B cell (primary cell): Measurements from ENCODE around the gene ARSD. TPM values are rescaled to one million over a fixed set of nuclear protein-coding genes. Genes with fewer than 3 reads are reported as not detected.

ENCODE experiments used
- ATAC-seq: fragments of 200-7000 bp; cut with Tn5 transposase; one replicate; pipeline ENCODE4 v1.10.0; 2021; ENCODE audit warnings: low read depth, mild to moderate bottlenecking, moderate number of reproducible peaks, moderate library complexity
- CTCF ChIA-PET: fragments of 350-600 bp; sonication (Branson Sonifier 250); formaldehyde crosslinking; loops from one replicate; lab custom pipeline; 2021; ENCODE audit warnings: antibody characterized with exemption, inconsistent platforms; lab: Charles Lee
- POLR2A ChIA-PET: fragments of 350-600 bp; sonication (Branson Sonifier 250); formaldehyde crosslinking; loops from one replicate; lab custom pipeline; 2021; ENCODE audit warnings: antibody characterized with exemption; lab: Charles Lee
- DNase-seq: peaks from one replicate; pipeline ENCODE4 v3.0.0; 2013
- H2AFZ ChIP-seq: 2 replicates; pipeline ENCODE4 v1.6.1; 2012; ENCODE audit warnings: mild to moderate bottlenecking, low read depth, low read length; ENCODE audit not compliant: insufficient read depth, poor library complexity, severe bottlenecking
- H3K27ac ChIP-seq, 2 donors: 1 replicate in 1 of 2; 2 replicates in 1 of 2; pipeline ENCODE4 v1.5.1; 2012 to 2013; ENCODE audit warnings: low read length in 2 of 2, mild to moderate bottlenecking in 2 of 2, moderate library complexity in 1 of 2
- H3K27me3 ChIP-seq, 4 experiments: fragments of 200-600 bp in 1 of 4; sonication (generic) in 1 of 4; replicated peaks in 1 of 4; 1 replicate in 2 of 4; 2 replicates in 2 of 4; pipeline versions ENCODE4 v1.6.1 to v1.7.0; 2013 to 2016; ENCODE audit warnings: low read length in 3 of 4, mild to moderate bottlenecking in 2 of 4, mixed read lengths in 1 of 4, moderate library complexity in 1 of 4; ENCODE audit not compliant: insufficient read depth in 4 of 4, control insufficient read depth in 3 of 4; ENCODE audit errors: control extremely low read depth in 1 of 4
- H3K36me3 ChIP-seq, 2 experiments: replicated peaks in 1 of 2; 1 replicate in 1 of 2; 2 replicates in 1 of 2; pipeline versions ENCODE4 v1.6.1 to v1.7.1; 2013; ENCODE audit warnings: low read length in 1 of 2; ENCODE audit not compliant: insufficient read depth in 2 of 2, control insufficient read depth in 1 of 2; ENCODE audit errors: control extremely low read depth in 1 of 2, extremely low read depth in 1 of 2
- H3K4me1 ChIP-seq, 2 donors: fragments of 200-600 bp in 1 of 2; sonication (generic) in 1 of 2; 1 replicate in 1 of 2; 2 replicates in 1 of 2; pipeline versions ENCODE4 v1.5.1 to v1.6.1; 2013 to 2017; ENCODE audit warnings: low read length in 2 of 2; ENCODE audit not compliant: control insufficient read depth in 2 of 2, insufficient read depth in 2 of 2
- H3K4me2 ChIP-seq: replicated peaks from 2 replicates; pipeline ENCODE3; 2012; ENCODE audit warnings: mild to moderate bottlenecking, low read depth, low read length; ENCODE audit not compliant: poor library complexity, severe bottlenecking
- H3K4me3 ChIP-seq, 5 experiments: fragments of 200-600 bp in 1 of 5; sonication (generic) in 1 of 5; 1 replicate in 3 of 5; 2 replicates in 2 of 5; pipeline versions ENCODE4 v1.5.1 to v1.7.0; 2011 to 2016; ENCODE audit warnings: low read length in 4 of 5, mild to moderate bottlenecking in 4 of 5, low read depth in 2 of 5, control low read depth in 1 of 5, moderate library complexity in 1 of 5; ENCODE audit not compliant: insufficient read depth in 1 of 5; ENCODE audit errors: control extremely low read depth in 1 of 5, extremely low read depth in 1 of 5
- H3K79me2 ChIP-seq: fragments of 200-600 bp; sonication (generic); one replicate; pipeline ENCODE4 v1.6.0; 2016; ENCODE audit warnings: low read length; ENCODE audit not compliant: control insufficient read depth, insufficient read depth
- H3K9ac ChIP-seq: fragments of 200-600 bp; sonication (generic); 2 replicates; pipeline ENCODE4 v1.6.1; 2017; ENCODE audit warnings: mild to moderate bottlenecking, low read length, moderate library complexity
- H3K9me3 ChIP-seq, 3 donors: one replicate each; pipeline versions ENCODE4 v1.6.1 to v1.7.1; 2013; ENCODE audit warnings: low read length in 2 of 3; ENCODE audit not compliant: control insufficient read depth in 2 of 3, insufficient read depth in 1 of 3; ENCODE audit errors: control extremely low read depth in 1 of 3
- H4K20me1 ChIP-seq: 2 replicates; pipeline ENCODE4 v1.6.0; 2012; ENCODE audit warnings: mild to moderate bottlenecking, low read length; ENCODE audit not compliant: insufficient read depth, control insufficient read depth, poor library complexity, severe bottlenecking
- H3K27ac Mint-ChIP-seq: one replicate; pipeline ENCODE4 v1.8.0; 2021; ENCODE audit warnings: mixed read lengths
- H3K27me3 Mint-ChIP-seq: one replicate; pipeline ENCODE4 v1.8.0; 2021; ENCODE audit warnings: mixed read lengths
- H3K4me1 Mint-ChIP-seq: one replicate; pipeline ENCODE4 v1.8.0; 2021; ENCODE audit warnings: mixed read lengths
- H3K4me3 Mint-ChIP-seq: one replicate; pipeline ENCODE4 v1.8.0; 2021; ENCODE audit warnings: mixed read lengths
- H3K9me3 Mint-ChIP-seq: one replicate; pipeline ENCODE4 v1.8.0; 2022; ENCODE audit warnings: mixed read lengths; ENCODE audit not compliant: insufficient read depth
- CTCF ChIP-seq: fragments of 200-600 bp; IDR thresholded peaks from one replicate; pipeline ENCODE4 v1.8.0; 2022; ENCODE audit warnings: antibody characterized with exemption, mild to moderate bottlenecking
- EZH2 ChIP-seq: IDR thresholded peaks from 2 replicates; pipeline ENCODE4 v1.6.1; 2012; ENCODE audit warnings: borderline replicate concordance, low read depth, mild to moderate bottlenecking, moderate library complexity, low read length; ENCODE audit not compliant: insufficient read depth, poor library complexity, severe bottlenecking
- WGBS: methylation state at CpG from one replicate; pipeline ENCODE4 v1.1.5; 2013; ENCODE audit warnings: missing lambda C conversion rate; ENCODE audit not compliant: insufficient coverage; 5-methylcytosine and 5-hydroxymethylcytosine counted together
- intact Hi-C: fragments of 100-400 bp; cut with micrococcal nuclease; formaldehyde crosslinking; loops from one replicate; pipeline ENCODE4 v1.10.0; 2022
- polyA plus RNA-seq: library from polyadenylated mRNA; depleted of rRNA; stranded (reverse); fragments of >200 nt; gene quantifications from 2 replicates; pipeline ENCODE4 v1.2.3, GENCODE V29; 2012
- total RNA-seq, 2 donors: library from RNA; stranded (reverse); fragments of 120-200 nt in 1 of 2; gene quantifications; 1 replicate in 1 of 2; 2 replicates in 1 of 2; pipeline versions ENCODE4 v1.2.3 to v1.2.4, GENCODE V29; 2013 to 2022

The ARSD gene
- total and polyA plus RNA-seq, 2 donors (not counting 1 experiment from before 2014, with no cell fraction given): 2.7 to 13.3 TPM

- POLR2A ChIA-PET: no interaction called here
- no peak for DNase-seq
- Mint-ChIP-seq H3K4me3 (no peak overlapping the region), H3K27ac (no peak overlapping the region), H3K4me1 (no peaks in the 10 kb centered on the region), H3K9me3 (no peaks in the 10 kb centered on the region), H3K27me3 (peaks cover 3% of the 10 kb centered on the region)
- Histone ChIP-seq H3K27me3 (no peaks in the 10 kb centered on the region), H3K27ac (no peak overlapping the region), H3K36me3 (no peaks in the 10 kb centered on the region), H3K4me2 (no peak overlapping the region), H3K9me3 (no peaks in the 10 kb centered on the region), H3K4me3 (no peak overlapping the region), H3K9ac (no peak overlapping the region), H4K20me1 (no peaks in the 10 kb centered on the region), H3K79me2 (no peaks in the 10 kb centered on the region), H2AFZ (no peak overlapping the region), H3K4me1 (no peaks in the 10 kb centered on the region)
- CTCF ChIA-PET: no interaction called here
- TF ChIP-seq CTCF: no peak
- no peak for TF ChIP-seq EZH2
- 100% methylated on average over 1 of the region's 1 CpG for WGBS
- intact Hi-C loops: no loop called here
- no peak for ATAC-seq
Observed at GRCh38 chrX:2879670-2880069, 49.5 kb downstream of the ARSD start.

- intact Hi-C loops: no loop called here
- Mint-ChIP-seq H3K4me1 (no peaks in the 10 kb centered on the region), H3K9me3 (no peaks in the 10 kb centered on the region), H3K4me3 (no peak overlapping the region), H3K27me3 (peaks cover 6% of the 10 kb centered on the region), H3K27ac (no peak overlapping the region)
- Histone ChIP-seq H3K27me3 (no peaks in the 10 kb centered on the region), H3K4me3 (no peak overlapping the region), H3K4me1 (no peaks in the 10 kb centered on the region), H3K4me2 (no peak overlapping the region), H4K20me1 (no peaks in the 10 kb centered on the region), H2AFZ (no peak overlapping the region), H3K9ac (no peak overlapping the region), H3K36me3 (no peaks in the 10 kb centered on the region), H3K27ac (no peak overlapping the region), H3K9me3 (no peaks in the 10 kb centered on the region), H3K79me2 (no peaks in the 10 kb centered on the region)
- ChIA-PET CTCF (no interaction called here), POLR2A (no interaction called here)
- ATAC-seq: no peak
- no CpG with 5 or more reads among the region's 2 CpGs for WGBS
- DNase-seq: no peak
- TF ChIP-seq EZH2: no peak
- TF ChIP-seq CTCF: no peak
Observed at GRCh38 chrX:2878563-2878962, 50.6 kb downstream of the ARSD start.
